Body of pancreas (tissue), 4 donors: ENCODE measurements around the gene RANBP3.

ENCODE experiments used
- CTCF ChIP-seq, 7 experiments: fragments of 450-650 bp in 4 of 7; fragments of 200-600 bp in 3 of 7; sonication (generic) in 3 of 7; IDR thresholded peaks; one replicate each; pipeline ENCODE4 v1.5.1; 2016 to 2019; ENCODE audit warnings: antibody characterized with exemption in 7 of 7
- POLR2A ChIP-seq, 3 donors: fragments of 450-650 bp; IDR thresholded peaks; one replicate each; pipeline ENCODE4 v1.6.1; 2016; ENCODE audit warnings: antibody characterized with exemption in 3 of 3, mild to moderate bottlenecking in 2 of 3

- TF ChIP-seq CTCF (IDR thresholded peaks at IDR 0.05) (no peak), POLR2A (IDR thresholded peaks at IDR 0.05) (no peak)
These were observed 48.7 kb upstream of the RANBP3 start for GRCh38 chr19:6026390-6027227.
